Neural progenitor cell (in vitro differentiated cells): Measurements from ENCODE around the gene CLIP4. TPM values are rescaled to one million over a fixed set of nuclear protein-coding genes. Genes with fewer than 3 reads are reported as not detected.
"Not testable (repeated sequence)": the region's sequence is repeated elsewhere in the genome, so short reads cannot be mapped to it uniquely, and the experiment has no call there.

Source experiments
- DNase-seq: peaks from one replicate; pipeline ENCODE4 v3.0.0-alpha.2; 2016; ENCODE audit warnings: low spot score
- H2AFZ ChIP-seq: fragments of 200-600 bp; sonication (generic); replicated peaks from 2 replicates; pipeline ENCODE4 v1.6.1; 2016; ENCODE audit warnings: antibody characterized with exemption
- H3F3A ChIP-seq: fragments of 200-600 bp; sonication (generic); 2 replicates; pipeline ENCODE4 v1.6.1; 2016; ENCODE audit warnings: antibody characterized with exemption, low read depth
- H3K27ac ChIP-seq: fragments of 200-600 bp; sonication (generic); 2 replicates; pipeline ENCODE4 v1.5.1; 2016; ENCODE audit warnings: mild to moderate bottlenecking
- H3K27me3 ChIP-seq: fragments of 200-600 bp; sonication (generic); 2 replicates; pipeline ENCODE4 v1.6.1; 2016; ENCODE audit warnings: mild to moderate bottlenecking, moderate library complexity
- H3K36me3 ChIP-seq: fragments of 200-600 bp; sonication (generic); 2 replicates; pipeline ENCODE4 v1.5.1; 2016
- H3K4me1 ChIP-seq: fragments of 200-600 bp; sonication (generic); 2 replicates; pipeline ENCODE4 v1.6.1; 2016; ENCODE audit warnings: mixed run types
- H3K4me2 ChIP-seq: fragments of 200-600 bp; sonication (generic); 2 replicates; pipeline ENCODE4 v1.6.1; 2016
- H3K4me3 ChIP-seq: fragments of 200-600 bp; sonication (generic); 2 replicates; pipeline ENCODE4 v1.5.1; 2016
- H3K79me2 ChIP-seq: fragments of 200-600 bp; sonication (generic); 2 replicates; pipeline ENCODE4 v1.6.1; 2016; ENCODE audit warnings: low read depth
- H3K9ac ChIP-seq: fragments of 200-600 bp; sonication (generic); 2 replicates; pipeline ENCODE4 v1.6.1; 2016
- H3K9me3 ChIP-seq: fragments of 200-600 bp; sonication (generic); 2 replicates; pipeline ENCODE4 v1.5.1; 2016; ENCODE audit warnings: low read depth
- H4K20me1 ChIP-seq: fragments of 200-600 bp; sonication (generic); 2 replicates; pipeline ENCODE4 v1.6.1; 2016; ENCODE audit warnings: low read depth
- H3K27ac Mint-ChIP-seq: 3 replicates; pipeline ENCODE4 v1.8.0; 2021; ENCODE audit warnings: mixed read lengths
- H3K27me3 Mint-ChIP-seq: 2 replicates; pipeline ENCODE4 v1.8.0; 2022; ENCODE audit warnings: low read depth, mild to moderate bottlenecking, inconsistent platforms, moderate library complexity, mixed read lengths; ENCODE audit not compliant: insufficient read depth
- H3K36me3 Mint-ChIP-seq: 3 replicates; pipeline ENCODE4 v1.8.0; 2021; ENCODE audit warnings: mixed read lengths
- H3K4me1 Mint-ChIP-seq: 3 replicates; pipeline ENCODE4 v1.8.0; 2021; ENCODE audit warnings: mixed read lengths
- H3K4me3 Mint-ChIP-seq: 3 replicates; pipeline ENCODE4 v1.8.0; 2021; ENCODE audit warnings: mild to moderate bottlenecking, moderate library complexity, mixed read lengths
- H3K9me3 Mint-ChIP-seq: 3 replicates; pipeline ENCODE4 v1.8.0; 2020; ENCODE audit warnings: mixed read lengths
- EZH2 ChIP-seq: fragments of 200-600 bp; sonication (generic); IDR thresholded peaks from 2 replicates; pipeline ENCODE4 v1.6.1; 2017; ENCODE audit warnings: antibody characterized with exemption, mild to moderate bottlenecking, moderate library complexity
- EZH2phosphoT487 ChIP-seq: fragments of 200-600 bp; sonication (generic); IDR thresholded peaks from 2 replicates; pipeline ENCODE4 v1.6.1; 2017; ENCODE audit warnings: antibody characterized with exemption
- total RNA-seq: library from RNA; depleted of rRNA; stranded (reverse); fragments of >200 nt; gene quantifications from 2 replicates; pipeline ENCODE4 v1.2.3, GENCODE V29; 2015; ENCODE audit warnings: low replicate concordance
- TF ChIP-seq, protein P1 (sequence below): fragments of 200-600 bp; sonication (generic); IDR thresholded peaks from 2 replicates; pipeline ENCODE4 v1.5.1; 2017; ENCODE audit warnings: antibody characterized with exemption, mild to moderate bottlenecking

The CLIP4 gene
- total RNA-seq, 1 donor from 2014 or later: 2.1 TPM

DNA sequence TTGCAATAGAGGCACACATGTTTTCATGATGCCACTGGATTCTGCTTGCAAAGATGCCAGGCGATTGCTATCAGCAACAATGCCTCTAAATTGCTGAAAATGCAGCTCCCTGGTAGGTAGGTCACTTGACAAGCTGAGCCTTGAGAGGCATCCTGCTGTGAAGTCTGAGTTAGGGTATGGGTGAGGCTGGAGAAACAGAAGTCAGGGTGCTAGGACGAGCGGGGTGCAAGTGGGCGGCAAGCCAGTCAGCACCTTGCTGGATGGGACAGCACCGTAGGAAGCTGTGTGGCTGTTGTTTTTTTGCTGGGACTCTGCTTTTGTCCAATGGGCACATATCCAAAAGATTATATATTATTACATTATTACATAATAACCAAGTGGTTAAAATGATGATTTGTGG lies 10.5 kb upstream of the CLIP4 start:
- Histone ChIP-seq H2AFZ (no peak overlapping the region), H3K4me2 (no peak overlapping the region), H3K4me1 (peaks cover 6% of the 10 kb centered on the region), H3K79me2 (no peaks in the 10 kb centered on the region), H3K9me3 (no peaks in the 10 kb centered on the region), H3F3A (no peaks in the 10 kb centered on the region), H3K9ac (no peak overlapping the region), H3K4me3 (no peak overlapping the region), H3K27me3 (no peaks in the 10 kb centered on the region), H3K27ac (no peak overlapping the region), H3K36me3 (no peaks in the 10 kb centered on the region), H4K20me1 (no peaks in the 10 kb centered on the region)
- no peak for TF ChIP-seq EZH2phosphoT487
- TF ChIP-seq EZH2: no peak
- TF ChIP-seq, protein P1, sequence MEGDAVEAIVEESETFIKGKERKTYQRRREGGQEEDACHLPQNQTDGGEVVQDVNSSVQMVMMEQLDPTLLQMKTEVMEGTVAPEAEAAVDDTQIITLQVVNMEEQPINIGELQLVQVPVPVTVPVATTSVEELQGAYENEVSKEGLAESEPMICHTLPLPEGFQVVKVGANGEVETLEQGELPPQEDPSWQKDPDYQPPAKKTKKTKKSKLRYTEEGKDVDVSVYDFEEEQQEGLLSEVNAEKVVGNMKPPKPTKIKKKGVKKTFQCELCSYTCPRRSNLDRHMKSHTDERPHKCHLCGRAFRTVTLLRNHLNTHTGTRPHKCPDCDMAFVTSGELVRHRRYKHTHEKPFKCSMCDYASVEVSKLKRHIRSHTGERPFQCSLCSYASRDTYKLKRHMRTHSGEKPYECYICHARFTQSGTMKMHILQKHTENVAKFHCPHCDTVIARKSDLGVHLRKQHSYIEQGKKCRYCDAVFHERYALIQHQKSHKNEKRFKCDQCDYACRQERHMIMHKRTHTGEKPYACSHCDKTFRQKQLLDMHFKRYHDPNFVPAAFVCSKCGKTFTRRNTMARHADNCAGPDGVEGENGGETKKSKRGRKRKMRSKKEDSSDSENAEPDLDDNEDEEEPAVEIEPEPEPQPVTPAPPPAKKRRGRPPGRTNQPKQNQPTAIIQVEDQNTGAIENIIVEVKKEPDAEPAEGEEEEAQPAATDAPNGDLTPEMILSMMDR: no peak
- H3K4me1 Mint-ChIP-seq: no peaks in the 10 kb centered on the region
- no peaks in the 10 kb centered on the region for H3K36me3 Mint-ChIP-seq
- H3K4me3 Mint-ChIP-seq: no peak overlapping the region
- DNase-seq: no peak
- peaks cover 6% of the 10 kb centered on the region for H3K27me3 Mint-ChIP-seq
- peaks cover 4% of the 10 kb centered on the region for H3K9me3 Mint-ChIP-seq
- H3K27ac Mint-ChIP-seq: no peak overlapping the region

DNA sequence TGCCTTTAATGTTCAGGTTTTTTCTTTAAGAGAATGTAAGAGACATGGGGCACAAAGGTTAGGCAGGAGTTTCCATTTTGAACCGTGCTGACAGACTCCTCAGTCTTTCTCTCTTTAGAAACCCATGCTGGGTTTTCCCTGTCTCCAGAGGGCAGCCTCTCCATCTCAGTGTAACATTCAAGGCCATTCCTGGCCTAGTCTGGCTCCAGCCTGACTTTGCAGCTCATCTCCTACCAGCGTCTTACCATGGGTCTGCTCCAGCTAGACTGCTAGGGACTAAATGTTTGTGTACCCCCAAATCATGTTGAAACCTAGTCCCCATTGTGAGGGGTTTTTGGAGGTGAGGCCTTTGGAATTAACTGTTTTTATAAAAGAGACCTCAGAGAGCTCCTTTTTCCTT lies 9.8 kb upstream of the CLIP4 start:
- no peak overlapping the region for H3K4me3 ChIP-seq
- no peaks in the 10 kb centered on the region for H3K27me3 ChIP-seq
- no peaks in the 10 kb centered on the region for H3K4me1 Mint-ChIP-seq
- H3K27ac ChIP-seq: no peak overlapping the region
- no peak overlapping the region for H3K4me2 ChIP-seq
- H3K79me2 ChIP-seq: no peaks in the 10 kb centered on the region
- no peak for DNase-seq
- no peak overlapping the region for H3K9ac ChIP-seq
- no peaks in the 10 kb centered on the region for H4K20me1 ChIP-seq
- no peak for TF ChIP-seq EZH2phosphoT487
- H3K4me1 ChIP-seq: peaks cover 6% of the 10 kb centered on the region
- H3K4me3 Mint-ChIP-seq: no peak overlapping the region
- H3K27me3 Mint-ChIP-seq: peaks cover 6% of the 10 kb centered on the region
- no peaks in the 10 kb centered on the region for H3K9me3 ChIP-seq
- peaks cover 4% of the 10 kb centered on the region for H3K9me3 Mint-ChIP-seq
- H3K36me3 Mint-ChIP-seq: no peaks in the 10 kb centered on the region
- no peaks in the 10 kb centered on the region for H3K36me3 ChIP-seq
- H2AFZ ChIP-seq: no peak overlapping the region
- H3K27ac Mint-ChIP-seq: no peak overlapping the region
- H3F3A ChIP-seq: no peaks in the 10 kb centered on the region

DNA sequence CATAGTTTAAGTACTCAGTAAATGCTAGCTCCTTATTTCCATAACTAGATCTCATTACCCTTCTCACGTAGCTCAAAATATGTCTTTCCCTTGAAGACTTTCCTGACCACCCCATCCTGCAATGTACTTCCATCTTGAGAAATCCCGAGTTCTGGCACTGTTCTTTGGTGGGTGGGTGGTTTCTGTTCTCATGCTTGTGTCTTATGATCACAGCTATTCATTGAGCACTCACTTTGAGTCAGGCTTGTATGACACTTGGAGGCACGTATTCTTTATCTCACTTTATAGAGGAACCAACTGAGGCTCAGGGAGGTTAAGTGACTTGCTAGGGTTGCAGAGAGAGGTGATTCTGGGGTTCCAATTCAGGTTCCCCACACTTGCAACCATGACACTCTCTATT lies 9.0 kb upstream of the CLIP4 start:
- H3K4me3 Mint-ChIP-seq: no peak overlapping the region
- no peak overlapping the region for H3K27ac ChIP-seq
- H3K27ac Mint-ChIP-seq: no peak overlapping the region
- H3K9ac ChIP-seq: no peak overlapping the region
- H3K79me2 ChIP-seq: no peaks in the 10 kb centered on the region
- H3K9me3 Mint-ChIP-seq: peaks cover 1% of the 10 kb centered on the region
- no peaks in the 10 kb centered on the region for H3K4me1 Mint-ChIP-seq
- H3K4me3 ChIP-seq: no peak overlapping the region
- no peaks in the 10 kb centered on the region for H3K9me3 ChIP-seq
- H3K36me3 ChIP-seq: no peaks in the 10 kb centered on the region
- H4K20me1 ChIP-seq: no peaks in the 10 kb centered on the region
- H3F3A ChIP-seq: no peaks in the 10 kb centered on the region
- DNase-seq: no peak
- H3K4me2 ChIP-seq: no peak overlapping the region
- H2AFZ ChIP-seq: no peak overlapping the region
- peaks cover 6% of the 10 kb centered on the region for H3K27me3 Mint-ChIP-seq
- TF ChIP-seq EZH2phosphoT487 (no peak), EZH2 (no peak)
- TF ChIP-seq, protein P1: no peak
- peaks cover 7% of the 10 kb centered on the region for H3K27me3 ChIP-seq
- H3K36me3 Mint-ChIP-seq: no peaks in the 10 kb centered on the region
- peaks cover 6% of the 10 kb centered on the region for H3K4me1 ChIP-seq

DNA sequence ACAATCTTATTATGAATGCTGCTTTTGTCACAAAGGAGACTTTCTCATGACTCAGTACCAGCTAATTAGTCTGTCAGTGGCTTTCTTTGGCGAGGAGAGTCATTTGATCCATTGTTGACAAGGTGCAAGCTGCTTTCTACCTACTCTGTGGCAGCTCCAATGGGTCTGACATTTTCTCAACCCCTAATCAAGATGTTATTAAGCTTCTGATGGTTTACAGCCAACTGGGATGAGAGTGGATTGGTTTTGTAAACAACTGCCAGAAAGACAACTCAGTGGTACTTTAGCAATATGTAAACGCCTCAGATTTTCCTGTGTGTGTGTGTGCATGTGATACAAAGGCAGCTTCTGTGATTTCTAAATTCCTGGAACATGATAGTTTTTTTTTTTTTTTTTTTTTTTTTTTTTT lies 8.2 kb upstream of the CLIP4 start:
- DNase-seq: peak; percentile 36
- no peak overlapping the region for H3K4me3 ChIP-seq
- H3K4me2 ChIP-seq: peak overlapping the region; percentile 52
- H3K79me2 ChIP-seq: no peaks in the 10 kb centered on the region
- Mint-ChIP-seq H3K4me1 (no peaks in the 10 kb centered on the region), H3K9me3 (no peaks in the 10 kb centered on the region), H3K4me3 (no peak overlapping the region), H3K27me3 (peaks cover 6% of the 10 kb centered on the region), H3K36me3 (no peaks in the 10 kb centered on the region), H3K27ac (no peak overlapping the region)
- no peaks in the 10 kb centered on the region for H3F3A ChIP-seq
- no peak overlapping the region for H2AFZ ChIP-seq
- H3K9me3 ChIP-seq: no peaks in the 10 kb centered on the region
- peaks cover 14% of the 10 kb centered on the region for H3K27me3 ChIP-seq
- no peaks in the 10 kb centered on the region for H3K36me3 ChIP-seq
- peaks cover 6% of the 10 kb centered on the region for H3K4me1 ChIP-seq
- no peak for TF ChIP-seq EZH2
- no peaks in the 10 kb centered on the region for H4K20me1 ChIP-seq
- no peak overlapping the region for H3K9ac ChIP-seq
- no peak overlapping the region for H3K27ac ChIP-seq

DNA sequence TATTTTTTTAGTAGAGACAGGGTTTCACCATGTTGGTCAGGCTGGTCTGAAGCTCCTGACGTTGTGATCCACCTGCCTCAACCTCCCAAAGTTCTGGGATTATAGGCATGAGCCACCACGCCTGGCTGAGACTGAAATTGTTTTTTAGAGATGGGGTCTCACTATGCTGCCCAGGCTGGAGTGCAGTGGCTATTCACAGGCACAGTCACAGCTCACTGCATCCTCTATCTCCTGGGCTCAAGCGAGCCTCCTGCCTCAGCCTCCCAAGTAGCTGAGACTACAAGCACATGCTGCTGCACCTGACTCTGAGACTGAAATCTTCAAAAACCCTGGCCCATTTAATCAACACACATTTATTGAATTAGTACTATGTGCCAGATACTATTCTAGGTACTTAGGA lies 7.7 kb upstream of the CLIP4 start:
- not testable (repeated sequence) for H3K4me2 ChIP-seq, H3K4me3 ChIP-seq, H3K4me1 ChIP-seq, H3K9me3 ChIP-seq, H3F3A ChIP-seq, H3K27ac Mint-ChIP-seq, H4K20me1 ChIP-seq, H3K4me3 Mint-ChIP-seq, H3K4me1 Mint-ChIP-seq, H3K36me3 ChIP-seq, H3K9ac ChIP-seq, H3K27ac ChIP-seq, DNase-seq, H3K36me3 Mint-ChIP-seq, H3K79me2 ChIP-seq, H2AFZ ChIP-seq, H3K27me3 Mint-ChIP-seq, H3K9me3 Mint-ChIP-seq
- peaks cover 19% of the 10 kb centered on the region for H3K27me3 ChIP-seq
